SK-N-SH (cell line): ENCODE data around the gene RPS26. TPM values are rescaled to one million over a fixed set of nuclear protein-coding genes. Genes with fewer than 3 reads are reported as not detected.

Experiments used
- CTCF ChIA-PET: fragments of 300-600, 350-600 bp; formaldehyde crosslinking; extraction: SDS; loops from one replicate; lab custom pipeline; 2021; lab: Yijun Ruan, JAX
- POLR2A ChIA-PET: fragments of 350-600 bp; sonication (Branson Sonifier 250); formaldehyde crosslinking; extraction: SDS; loops from one replicate; lab custom pipeline; 2020; ENCODE audit warnings: antibody characterized with exemption, inconsistent platforms; lab: Yijun Ruan, JAX
- DNase-seq: peaks from one replicate; pipeline ENCODE4 v3.0.0; 2012
- H2AFZ ChIP-seq: fragments of 200-600 bp; sonication (generic); 2 replicates; pipeline ENCODE4 v1.8.1; 2016; ENCODE audit warnings: antibody characterized with exemption, mild to moderate bottlenecking, low read depth
- H3F3A ChIP-seq: fragments of 200-600 bp; sonication (generic); replicated peaks from 2 replicates; pipeline ENCODE3; 2016; ENCODE audit warnings: antibody characterized with exemption, mild to moderate bottlenecking; ENCODE audit not compliant: insufficient read depth
- H3K27ac ChIP-seq, 2 experiments: fragments of 200-500 bp in 1 of 2; fragments of 200-600 bp in 1 of 2; sonication (Bioruptor generic) in 1 of 2; sonication (generic), shearing (Covaris generic) in 1 of 2; 2 replicates each; pipeline versions ENCODE4 v1.5.1 to v1.6.1; 2014 to 2016; ENCODE audit warnings: low read depth in 2 of 2, inconsistent platforms in 1 of 2, low read length in 1 of 2, mild to moderate bottlenecking in 1 of 2, mixed read lengths in 1 of 2
- H3K27me3 ChIP-seq: fragments of 200-600 bp; sonication (generic), shearing (Covaris generic); 2 replicates; pipeline ENCODE4 v1.6.1; 2016; ENCODE audit warnings: mixed run types; ENCODE audit not compliant: insufficient read depth
- H3K36me3 ChIP-seq, 2 experiments: fragments of 200-500 bp in 1 of 2; fragments of 200-600 bp in 1 of 2; sonication (Bioruptor generic) in 1 of 2; sonication (generic) in 1 of 2; replicated peaks in 1 of 2; 2 replicates each; pipeline versions ENCODE3 to v1.5.1; 2014 to 2016; ENCODE audit warnings: low read length in 1 of 2, mild to moderate bottlenecking in 1 of 2; ENCODE audit not compliant: insufficient read depth in 2 of 2, control insufficient read depth in 1 of 2
- H3K4me1 ChIP-seq, 2 experiments: fragments of 200-500 bp in 1 of 2; fragments of 200-600 bp in 1 of 2; sonication (Bioruptor generic) in 1 of 2; sonication (generic), shearing (Covaris generic) in 1 of 2; 2 replicates each; pipeline versions ENCODE4 v1.5.1 to v1.6.1; 2014 to 2016; ENCODE audit warnings: low read depth in 1 of 2, low read length in 1 of 2, mixed run types in 1 of 2; ENCODE audit not compliant: insufficient read depth in 2 of 2, control insufficient read depth in 1 of 2
- H3K4me2 ChIP-seq: fragments of 200-600 bp; sonication (generic), shearing (Covaris generic); 2 replicates; pipeline ENCODE4 v1.6.1; 2017; ENCODE audit warnings: mixed run types
- H3K4me3 ChIP-seq, 2 experiments: fragments of 200-500 bp in 1 of 2; fragments of 200-600 bp in 1 of 2; sonication (Bioruptor generic) in 1 of 2; sonication (generic), shearing (Covaris generic) in 1 of 2; 2 replicates each; pipeline versions ENCODE4 v1.5.1 to v1.8.1; 2014 to 2016; ENCODE audit warnings: low read depth in 2 of 2, inconsistent platforms in 1 of 2, low read length in 1 of 2, mild to moderate bottlenecking in 1 of 2, mixed read lengths in 1 of 2, moderate library complexity in 1 of 2
- H3K79me2 ChIP-seq: fragments of 200-600 bp; sonication (generic); 2 replicates; pipeline ENCODE4 v1.8.1; 2017; ENCODE audit warnings: mild to moderate bottlenecking; ENCODE audit not compliant: insufficient read depth
- H3K9ac ChIP-seq: fragments of 200-600 bp; sonication (generic); 2 replicates; pipeline ENCODE4 v1.6.1; 2017; ENCODE audit warnings: mixed run types
- H3K9me2 ChIP-seq: fragments of 200-600 bp; sonication (generic); 2 replicates; pipeline ENCODE4 v1.6.1; 2017; ENCODE audit warnings: mixed run types
- H3K9me3 ChIP-seq: fragments of 200-600 bp; sonication (generic); 2 replicates; pipeline ENCODE4 v1.6.1; 2017; ENCODE audit warnings: mixed run types, mild to moderate bottlenecking, moderate library complexity
- H4K20me1 ChIP-seq: fragments of 200-600 bp; sonication (generic); 2 replicates; pipeline ENCODE4 v1.6.1; 2017; ENCODE audit warnings: mild to moderate bottlenecking, mixed run types; ENCODE audit not compliant: insufficient read depth
- EP300 ChIP-seq, 2 experiments: IDR thresholded peaks; 2 replicates each; pipeline versions ENCODE4 v1.4.0 to v1.6.1; 2012; ENCODE audit warnings: borderline replicate concordance in 1 of 2, low read depth in 1 of 2, low read length in 1 of 2
- EZH2phosphoT487 ChIP-seq: fragments of 200-600 bp; sonication (generic); IDR thresholded peaks from 2 replicates; pipeline ENCODE4 v1.6.1; 2017; ENCODE audit warnings: low read depth, mixed run types, mild to moderate bottlenecking, antibody characterized with exemption, moderate library complexity, borderline replicate concordance
- FOSL2 ChIP-seq: IDR thresholded peaks from 2 replicates; pipeline ENCODE4 v1.4.0; 2012; ENCODE audit warnings: low read depth, mild to moderate bottlenecking, moderate library complexity, borderline replicate concordance
- FOXM1 ChIP-seq: IDR thresholded peaks from 2 replicates; pipeline ENCODE4 v1.4.0; 2012; ENCODE audit warnings: low read depth, mild to moderate bottlenecking
- GATA2 ChIP-seq: sonication (generic); formaldehyde crosslinking; IDR thresholded peaks from 2 replicates; pipeline ENCODE4 v1.5.0; 2020; ENCODE audit warnings: mild to moderate bottlenecking, missing genetic modification reagents
- IRF3 ChIP-seq: fragments of 150-350 bp; IDR thresholded peaks from 2 replicates; pipeline ENCODE4 v1.6.1; 2016; ENCODE audit warnings: mild to moderate bottlenecking, low read depth, low read length
- MEF2A ChIP-seq: IDR thresholded peaks from 2 replicates; pipeline ENCODE4 v1.4.0; 2012; ENCODE audit warnings: low read depth, borderline replicate concordance
- RAD21 ChIP-seq: IDR thresholded peaks from 2 replicates; pipeline ENCODE4 v1.6.1; 2012; ENCODE audit warnings: mild to moderate bottlenecking, low read length
- RCOR1 ChIP-seq: fragments of 150-350 bp; IDR thresholded peaks from 2 replicates; pipeline ENCODE4 v1.6.1; 2017; ENCODE audit warnings: antibody characterized with exemption, low read length
- REST ChIP-seq: IDR thresholded peaks from 2 replicates; pipeline ENCODE4 v1.6.1; 2012; ENCODE audit warnings: mild to moderate bottlenecking, low read depth, low read length, moderate library complexity
- RXRA ChIP-seq: IDR thresholded peaks from 2 replicates; pipeline ENCODE4 v1.4.0; 2012; ENCODE audit warnings: low read depth, mild to moderate bottlenecking, borderline replicate concordance
- SIN3A ChIP-seq: IDR thresholded peaks from 2 replicates; pipeline ENCODE4 v1.6.1; 2012; ENCODE audit warnings: low read depth, mild to moderate bottlenecking, low read length, moderate library complexity, borderline replicate concordance
- SMC3 ChIP-seq: IDR thresholded peaks from 2 replicates; pipeline ENCODE4 v1.6.1; 2012; ENCODE audit warnings: low read depth, low read length, improper control_type of control experiment
- TEAD4 ChIP-seq: IDR thresholded peaks from 2 replicates; pipeline ENCODE4 v1.4.0; 2012; ENCODE audit warnings: mild to moderate bottlenecking, borderline replicate concordance; ENCODE audit not compliant: insufficient read depth
- USF1 ChIP-seq: IDR thresholded peaks from 2 replicates; pipeline ENCODE4 v1.4.0; 2012; ENCODE audit warnings: low read depth, borderline replicate concordance
- USF2 ChIP-seq: fragments of 150-350 bp; IDR thresholded peaks from 2 replicates; pipeline ENCODE4 v1.6.1; 2017; ENCODE audit warnings: antibody characterized with exemption, low read length, low read depth, borderline replicate concordance
- YY1 ChIP-seq: IDR thresholded peaks from 2 replicates; pipeline ENCODE4 v1.4.0; 2012; ENCODE audit warnings: low read depth, mild to moderate bottlenecking
- WGBS: methylation state at CpG from one replicate; pipeline ENCODE4 v1.1.6; 2017; ENCODE audit warnings: low lambda C conversion rate; 5-methylcytosine and 5-hydroxymethylcytosine counted together
- polyA plus RNA-seq, 3 experiments: library from polyadenylated mRNA; depleted of rRNA; stranded (reverse); fragments of >200 nt; gene quantifications; 2 replicates each; pipeline ENCODE4 v1.2.3, GENCODE V29; 2012

RPS26 gene
- polyA plus RNA-seq, 1 of the 3 experiments (the other 2 are of a cell fraction) = 1,500 TPM

GRCh38 chr12:56010111-56010570 is 31.6 kb upstream of the RPS26 start:
- H3K79me2 ChIP-seq = no peaks in the 10 kb centered on the region
- no peak overlapping the region for H2AFZ ChIP-seq
- ChIA-PET CTCF (interaction anchor here (0.6 to 4.5 kb wide), 3 partner anchors 11 to 35 kb away, joined by 3 to 14 read pairs (median 14); partner anchors contain the start of genes IKZF4 and SUOX), POLR2A (interaction anchor here (0.5 to 1.4 kb wide), 2 partner anchors 12 to 574 kb away, joined by 3 to 5 read pairs; no protein-coding TSS in a partner anchor)
- no peak overlapping the region for H3K27ac ChIP-seq
- no peaks in the 10 kb centered on the region for H4K20me1 ChIP-seq
- peaks cover 0 to 8% of the 10 kb centered on the region in 2 experiments; a peak in 1 of 4 replicates for H3K4me1 ChIP-seq
- H3K27me3 ChIP-seq = no peaks in the 10 kb centered on the region
- H3K4me3 ChIP-seq = no peak overlapping the region
- no peaks in the 10 kb centered on the region for H3K36me3 ChIP-seq
- no peak overlapping the region for H3K9ac ChIP-seq
- 62% methylated on average over 2 of the region's 2 CpGs for WGBS
- no peak for DNase-seq
- no peak for TF ChIP-seq RXRA
- no peak for TF ChIP-seq USF2
- no peak for TF ChIP-seq EP300 (IDR thresholded peaks at IDR 0.05; ENCODE audit: borderline replicate concordance in 1 of 2, low read depth in 1 of 2, low read length in 1 of 2)
- TF ChIP-seq RAD21 = no peak
- TF ChIP-seq RCOR1 = no peak
- TF ChIP-seq FOSL2 = no peak
- no peak for TF ChIP-seq GATA2
- no peak for TF ChIP-seq SIN3A
- no peak for TF ChIP-seq SMC3
- TF ChIP-seq TEAD4 = no peak
- TF ChIP-seq USF1 = no peak
- no peak for TF ChIP-seq FOXM1
- TF ChIP-seq REST = no peak
- TF ChIP-seq IRF3 = no peak
- no peak for TF ChIP-seq MEF2A
- TF ChIP-seq YY1 = no peak
- no peak for TF ChIP-seq EZH2phosphoT487
- no peaks in the 10 kb centered on the region for H3K9me2 ChIP-seq
- H3K9me3 ChIP-seq = no peaks in the 10 kb centered on the region
- H3F3A ChIP-seq = peaks cover 3% of the 10 kb centered on the region
- H3K4me2 ChIP-seq = no peak overlapping the region
